Adrenal gland (tissue), 12 donors: ENCODE measurements around the gene PDE10A. TPM values are rescaled to one million over a fixed set of nuclear protein-coding genes. Genes with fewer than 3 reads are reported as not detected.

Source experiments
- DNase-seq, 7 donors: peaks; one replicate each; pipeline ENCODE4 v3.0.0-alpha.2; 2019 to 2020
- H3K27ac ChIP-seq, 5 donors: fragments of 200-600 bp; sonication (generic) in 4 of 5; 1 replicate in 3 of 5; 2 replicates in 2 of 5; pipeline versions ENCODE4 v1.5.1 to v1.8.0; 2016 to 2020; ENCODE audit warnings: mild to moderate bottlenecking in 1 of 5
- H3K27me3 ChIP-seq: fragments of 200-600 bp; 2 replicates; pipeline ENCODE4 v1.8.0; 2021
- H3K36me3 ChIP-seq, 2 donors: fragments of 200-600 bp; replicated peaks in 1 of 2; 1 replicate in 1 of 2; 2 replicates in 1 of 2; pipeline versions ENCODE4 v1.5.1 to v1.8.0; 2018 to 2022
- H3K4me1 ChIP-seq, 2 donors: fragments of 200-600 bp; replicated peaks in 1 of 2; 1 replicate in 1 of 2; 2 replicates in 1 of 2; pipeline versions ENCODE4 v1.5.1 to v1.8.0; 2018 to 2021
- H3K4me3 ChIP-seq, 4 donors: fragments of 200-600 bp; sonication (generic) in 3 of 4; one replicate each; pipeline ENCODE4 v1.5.1; 2016 to 2018
- H3K9me3 ChIP-seq, 3 donors: fragments of 200-600 bp; sonication (generic) in 1 of 3; replicated peaks in 1 of 3; 1 replicate in 2 of 3; 2 replicates in 1 of 3; pipeline versions ENCODE4 v1.5.1 to v1.8.0; 2016 to 2021
- POLR2A ChIP-seq, 2 donors: fragments of 450-650 bp; IDR thresholded peaks; one replicate each; pipeline ENCODE4 v1.6.1; 2017; ENCODE audit warnings: antibody characterized with exemption in 2 of 2, mild to moderate bottlenecking in 2 of 2, moderate library complexity in 1 of 2
- WGBS, 4 donors: extraction: QIAGEN DNeasy Blood & Tissue Kit in 2 of 4; methylation state at CpG; one replicate each; pipeline versions ENCODE4 v1.1.5 to v1.1.7; 2013 to 2017; 5-methylcytosine and 5-hydroxymethylcytosine counted together
- intact Hi-C, 2 donors: fragments of 100-400 bp; cut with DNase I; formaldehyde crosslinking; loops; one replicate each; pipeline versions ENCODE4 v1.14.1 to v1.15.0; 2022 to 2023
- polyA plus RNA-seq, 3 donors: library from polyadenylated mRNA; stranded (reverse); fragments of 200-250 nt in 2 of 3; fragments of 350-450 nt in 1 of 3; fragmentation: Illumina TruSeq in 1 of 3; extraction: RNeasy Lipid Tissue Mini Kit (QIAGEN cat#74804) in 1 of 3; gene quantifications; one replicate each; pipeline ENCODE4 v1.2.3, GENCODE V29; 2013 to 2014
- total RNA-seq, 9 donors: library from RNA; depleted of rRNA in 4 of 9; stranded (reverse); fragments of >200 nt in 4 of 9; fragments of 120-200 nt in 1 of 9; fragmentation: NEBNext Ultra II Directional in 1 of 9; extraction: Animal tissue kit (Norgen Biotek cat#: 25700) in 1 of 9; gene quantifications; one replicate each; pipeline versions ENCODE4 v1.1.0 to v1.2.4, GENCODE V29; 2013 to 2023
- TF ChIP-seq, protein P1 (sequence below), 6 experiments: fragments of 450-650 bp in 4 of 6; fragments of 200-600 bp in 2 of 6; sonication (generic) in 1 of 6; IDR thresholded peaks; 1 replicate in 5 of 6; 2 replicates in 1 of 6; pipeline versions ENCODE4 v1.5.1 to v1.8.0; 2016 to 2021; ENCODE audit warnings: antibody characterized with exemption in 6 of 6, mild to moderate bottlenecking in 2 of 6, moderate library complexity in 1 of 6
- donor health status: healthy with polysubstance abuse.
- donor health status: Bipolar disorder and iron deficiency.
- donor health status: DM: yes; HTN: yes; CAD: no.
- donor health status: DM: no; HTN: no; CAD: no.
- donor health status: DM: no; HTN: no; CAD: no.
- donor health status: DM: yes; HTN: yes; CAD: no.

The PDE10A gene
- total and polyA plus RNA-seq, 12 donors = 4.0 to 199 (median 27.8) TPM

DNA sequence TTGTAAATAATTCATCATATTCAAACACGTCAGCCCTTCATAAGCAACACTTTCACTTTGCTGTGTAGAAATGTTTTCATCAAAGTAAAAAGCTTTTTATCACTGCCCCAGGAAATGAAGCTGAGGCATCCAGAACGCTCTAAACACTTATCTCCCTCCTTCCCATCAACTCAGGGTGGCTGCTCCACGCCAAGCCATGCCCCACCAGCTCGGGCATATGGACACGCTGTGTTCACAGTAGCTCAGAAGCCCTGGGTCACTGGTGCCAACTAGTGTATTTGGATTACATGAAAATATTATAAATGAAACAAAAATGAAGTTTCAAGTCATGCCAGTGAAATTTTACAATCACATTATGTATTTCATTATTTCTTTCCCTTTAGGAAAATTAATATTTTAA lies 10.3 kb downstream of the PDE10A start:
- H3K27me3 ChIP-seq = no peaks in the 10 kb centered on the region
- H3K9me3 ChIP-seq = no peaks in the 10 kb centered on the region
- intact Hi-C loops = no loop called here
- WGBS, 4 donors = 73 to 82% (median 76%) methylated on average over 5 of the region's 5 CpGs
- no peaks in the 10 kb centered on the region for H3K36me3 ChIP-seq
- TF ChIP-seq, protein P1, sequence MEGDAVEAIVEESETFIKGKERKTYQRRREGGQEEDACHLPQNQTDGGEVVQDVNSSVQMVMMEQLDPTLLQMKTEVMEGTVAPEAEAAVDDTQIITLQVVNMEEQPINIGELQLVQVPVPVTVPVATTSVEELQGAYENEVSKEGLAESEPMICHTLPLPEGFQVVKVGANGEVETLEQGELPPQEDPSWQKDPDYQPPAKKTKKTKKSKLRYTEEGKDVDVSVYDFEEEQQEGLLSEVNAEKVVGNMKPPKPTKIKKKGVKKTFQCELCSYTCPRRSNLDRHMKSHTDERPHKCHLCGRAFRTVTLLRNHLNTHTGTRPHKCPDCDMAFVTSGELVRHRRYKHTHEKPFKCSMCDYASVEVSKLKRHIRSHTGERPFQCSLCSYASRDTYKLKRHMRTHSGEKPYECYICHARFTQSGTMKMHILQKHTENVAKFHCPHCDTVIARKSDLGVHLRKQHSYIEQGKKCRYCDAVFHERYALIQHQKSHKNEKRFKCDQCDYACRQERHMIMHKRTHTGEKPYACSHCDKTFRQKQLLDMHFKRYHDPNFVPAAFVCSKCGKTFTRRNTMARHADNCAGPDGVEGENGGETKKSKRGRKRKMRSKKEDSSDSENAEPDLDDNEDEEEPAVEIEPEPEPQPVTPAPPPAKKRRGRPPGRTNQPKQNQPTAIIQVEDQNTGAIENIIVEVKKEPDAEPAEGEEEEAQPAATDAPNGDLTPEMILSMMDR (IDR thresholded peaks at IDR 0.05) = no peak
- no peak for TF ChIP-seq POLR2A (IDR thresholded peaks at IDR 0.05)
- no peak overlapping the region for H3K4me3 ChIP-seq
- DNase-seq = no peak
- no peak overlapping the region for H3K27ac ChIP-seq
- H3K4me1 ChIP-seq = no peaks in the 10 kb centered on the region

DNA sequence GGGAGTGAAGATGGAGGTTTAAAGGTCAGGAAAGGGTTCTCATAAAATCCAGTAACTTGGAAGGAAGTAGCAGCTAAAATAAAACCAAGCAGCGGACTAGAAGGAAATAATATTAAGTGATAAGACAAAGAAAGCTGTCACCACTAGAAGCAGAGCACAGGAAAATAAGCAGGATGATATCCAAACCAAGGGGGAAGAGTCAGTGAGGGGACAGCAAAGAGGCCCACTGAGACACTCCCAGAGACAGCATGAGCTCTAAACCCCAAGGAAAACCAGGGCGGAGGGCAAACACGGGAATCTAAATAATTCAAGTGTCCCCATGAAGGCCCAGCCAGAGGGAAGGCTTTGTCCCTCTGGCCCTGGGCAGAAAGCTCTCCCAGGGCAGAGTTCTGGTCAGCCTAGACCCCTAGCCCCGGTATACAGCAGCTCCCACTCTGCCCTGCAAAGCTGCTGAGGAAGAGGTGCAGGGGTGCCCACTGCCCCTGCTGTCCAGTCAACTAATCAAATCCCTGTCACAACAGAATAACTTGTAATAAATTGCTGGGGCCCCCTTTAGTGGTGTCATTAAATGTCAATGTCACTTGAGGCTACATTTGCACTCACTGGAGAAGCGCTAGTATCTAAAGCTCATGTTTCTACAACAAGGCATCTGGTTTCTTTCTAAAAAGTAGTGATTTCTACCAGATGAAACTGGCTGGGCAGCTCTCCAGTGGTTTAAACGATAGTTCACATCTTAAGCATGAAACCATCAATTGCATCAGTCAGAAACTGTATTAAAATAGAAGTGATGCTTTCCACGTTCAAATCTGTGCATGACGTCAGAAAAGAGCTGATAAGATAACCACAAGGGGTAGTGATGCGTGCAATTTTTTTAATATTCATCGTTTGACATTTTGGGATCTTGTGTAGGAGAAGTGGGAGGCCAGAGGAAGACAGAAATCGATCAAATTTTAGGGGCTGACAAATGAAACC lies 13.6 kb downstream of the PDE10A start:
- Histone ChIP-seq H3K36me3 (no peaks in the 10 kb centered on the region), H3K4me3 (no peak overlapping the region), H3K4me1 (no peaks in the 10 kb centered on the region), H3K27me3 (no peaks in the 10 kb centered on the region), H3K27ac (peak overlapping the region in 1 of 5 donors; percentile 53), H3K9me3 (no peaks in the 10 kb centered on the region)
- no peak for DNase-seq
- intact Hi-C loops = no loop called here
- TF ChIP-seq, protein P1 (IDR thresholded peaks at IDR 0.05) = no peak
- TF ChIP-seq POLR2A (IDR thresholded peaks at IDR 0.05) = no peak
- 57 to 71% (median 65%) methylated on average over 11 of the region's 11 CpGs for WGBS, 4 donors

DNA sequence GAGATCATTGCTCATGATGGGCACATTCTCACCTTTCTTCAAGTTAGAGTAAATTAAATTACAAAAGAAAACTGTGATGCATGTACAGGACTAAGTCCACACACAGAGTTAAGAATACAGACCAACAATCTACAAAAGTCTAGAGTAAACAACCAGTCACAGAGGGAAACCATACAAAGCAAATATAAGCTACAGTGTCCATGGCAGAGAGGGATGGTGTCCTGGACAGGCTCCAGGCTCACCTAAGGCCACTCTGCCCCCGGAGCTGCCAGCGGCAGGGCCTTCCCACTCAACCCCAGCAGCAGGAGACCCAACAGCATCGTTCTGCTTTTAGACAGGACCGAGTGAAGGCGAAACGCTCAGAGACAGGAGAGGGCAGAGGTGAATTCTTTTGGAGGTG lies 16.0 kb downstream of the PDE10A start:
- no peak for TF ChIP-seq POLR2A (IDR thresholded peaks at IDR 0.05)
- TF ChIP-seq, protein P1 (IDR thresholded peaks at IDR 0.05) = no peak
- Histone ChIP-seq H3K27me3 (no peaks in the 10 kb centered on the region), H3K27ac (peak overlapping the region in 1 of 5 donors; percentile 16), H3K36me3 (no peaks in the 10 kb centered on the region), H3K9me3 (no peaks in the 10 kb centered on the region), H3K4me1 (no peaks in the 10 kb centered on the region), H3K4me3 (no peak overlapping the region)
- intact Hi-C loops = no loop called here
- WGBS, 4 donors = 70 to 82% (median 74%) methylated on average over 6 of the region's 6 CpGs
- DNase-seq = no peak

DNA sequence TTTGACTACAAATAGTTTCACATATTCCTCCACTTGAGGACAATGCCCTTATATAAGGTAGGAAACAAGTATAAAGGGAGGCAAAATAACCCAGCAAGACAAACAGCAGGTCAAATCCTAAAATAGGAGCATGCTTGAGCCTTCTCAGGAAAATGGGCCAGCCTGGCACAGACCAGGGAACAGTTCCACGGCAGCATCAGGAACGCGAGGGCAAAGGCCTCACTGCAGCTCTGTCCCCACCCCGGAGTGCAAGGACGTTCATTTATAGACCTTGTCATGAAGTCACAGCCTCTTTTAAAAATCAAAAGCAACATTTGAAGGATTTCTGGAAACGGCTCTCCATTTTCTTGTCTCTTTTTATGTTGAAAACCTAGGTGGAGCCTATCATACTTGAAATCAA lies 17.1 kb downstream of the PDE10A start:
- Histone ChIP-seq H3K4me3 (no peak overlapping the region), H3K4me1 (no peaks in the 10 kb centered on the region), H3K9me3 (no peaks in the 10 kb centered on the region), H3K27me3 (no peaks in the 10 kb centered on the region), H3K27ac (no peak overlapping the region), H3K36me3 (no peaks in the 10 kb centered on the region)
- peak in 1 of 7 donors; percentile 29 for DNase-seq
- WGBS, 4 donors = 54 to 67% (median 60%) methylated on average over 6 of the region's 6 CpGs
- intact Hi-C loops = no loop called here
- TF ChIP-seq, protein P1 (IDR thresholded peaks at IDR 0.05) = no peak
- TF ChIP-seq POLR2A (IDR thresholded peaks at IDR 0.05) = no peak
